ENCODE measurements around the gene NISCH. TPM values are rescaled to one million over a fixed set of nuclear protein-coding genes. Genes with fewer than 3 reads are reported as not detected.

NISCH gene
- total and polyA plus RNA-seq, 2 experiments from 2014 or later = 58.9 to 74.5 TPM

DNA sequence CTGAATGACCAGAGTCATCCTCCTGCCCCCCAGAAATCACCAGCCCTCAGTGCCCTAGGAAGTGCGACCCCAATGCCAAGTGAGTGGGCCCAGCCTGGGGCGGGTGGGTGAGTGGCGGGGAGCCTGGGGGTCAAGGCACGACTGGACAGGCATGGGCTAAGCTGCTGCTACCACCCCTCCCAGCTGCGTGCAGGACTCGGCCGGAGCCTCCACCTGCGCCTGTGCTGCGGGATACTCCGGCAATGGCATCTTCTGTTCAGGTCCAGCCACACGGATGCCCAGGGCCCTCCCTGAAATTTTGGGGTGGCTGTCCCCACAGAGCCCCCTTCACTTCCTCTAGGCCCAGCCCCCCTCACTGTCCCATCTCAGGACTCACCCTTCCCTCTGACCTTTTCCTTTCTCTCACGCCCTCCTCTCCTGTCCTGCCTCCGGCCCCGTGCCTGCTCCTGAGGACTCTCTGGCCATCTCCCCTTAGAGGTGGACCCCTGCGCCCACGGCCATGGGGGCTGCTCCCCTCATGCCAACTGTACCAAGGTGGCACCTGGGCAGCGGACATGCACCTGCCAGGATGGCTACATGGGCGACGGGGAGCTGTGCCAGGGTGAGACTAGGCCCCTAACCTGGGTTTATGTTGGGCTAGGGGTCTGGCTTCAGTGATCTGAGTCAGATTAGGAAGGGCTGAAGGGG is 61.2 kb downstream of the NISCH start:
- TF ChIP-seq EZH2 (IDR thresholded peaks at IDR 0.05; ENCODE audit: borderline replicate concordance) = no peak
- TF ChIP-seq, protein P1, sequence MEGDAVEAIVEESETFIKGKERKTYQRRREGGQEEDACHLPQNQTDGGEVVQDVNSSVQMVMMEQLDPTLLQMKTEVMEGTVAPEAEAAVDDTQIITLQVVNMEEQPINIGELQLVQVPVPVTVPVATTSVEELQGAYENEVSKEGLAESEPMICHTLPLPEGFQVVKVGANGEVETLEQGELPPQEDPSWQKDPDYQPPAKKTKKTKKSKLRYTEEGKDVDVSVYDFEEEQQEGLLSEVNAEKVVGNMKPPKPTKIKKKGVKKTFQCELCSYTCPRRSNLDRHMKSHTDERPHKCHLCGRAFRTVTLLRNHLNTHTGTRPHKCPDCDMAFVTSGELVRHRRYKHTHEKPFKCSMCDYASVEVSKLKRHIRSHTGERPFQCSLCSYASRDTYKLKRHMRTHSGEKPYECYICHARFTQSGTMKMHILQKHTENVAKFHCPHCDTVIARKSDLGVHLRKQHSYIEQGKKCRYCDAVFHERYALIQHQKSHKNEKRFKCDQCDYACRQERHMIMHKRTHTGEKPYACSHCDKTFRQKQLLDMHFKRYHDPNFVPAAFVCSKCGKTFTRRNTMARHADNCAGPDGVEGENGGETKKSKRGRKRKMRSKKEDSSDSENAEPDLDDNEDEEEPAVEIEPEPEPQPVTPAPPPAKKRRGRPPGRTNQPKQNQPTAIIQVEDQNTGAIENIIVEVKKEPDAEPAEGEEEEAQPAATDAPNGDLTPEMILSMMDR (IDR thresholded peaks at IDR 0.05; ENCODE audit: poor library complexity) = no peak
- TF ChIP-seq EZH2phosphoT487 (IDR thresholded peaks at IDR 0.05; ENCODE audit: low read depth, severe bottlenecking, unreplicated experiment) = no peak
- Histone ChIP-seq H3K79me2 (no peaks in the 10 kb centered on the region), H2AFZ (no peak overlapping the region), H3K9me3 (ENCODE audit: low read depth) (no peaks in the 10 kb centered on the region), H3K9me2 (replicated peaks; ENCODE audit: insufficient read depth) (no peaks in the 10 kb centered on the region), H3K27me3 (no peaks in the 10 kb centered on the region), H3K36me3 (replicated peaks; ENCODE audit: insufficient read depth, low read depth) (no peaks in the 10 kb centered on the region), H3K4me1 (ENCODE audit: insufficient read depth) (no peaks in the 10 kb centered on the region), H3K4me2 (no peak overlapping the region), H3K27ac (no peak overlapping the region), H3K4me3 (no peak overlapping the region), H4K20me1 (ENCODE audit: insufficient read depth, poor library complexity, severe bottlenecking) (no peaks in the 10 kb centered on the region)
- WGBS (ENCODE audit: low lambda C conversion rate, missing lambda C conversion rate) = 91% methylated on average over 17 of the region's 19 CpGs
- no peak for DNase-seq (ENCODE audit: low spot score)

DNA sequence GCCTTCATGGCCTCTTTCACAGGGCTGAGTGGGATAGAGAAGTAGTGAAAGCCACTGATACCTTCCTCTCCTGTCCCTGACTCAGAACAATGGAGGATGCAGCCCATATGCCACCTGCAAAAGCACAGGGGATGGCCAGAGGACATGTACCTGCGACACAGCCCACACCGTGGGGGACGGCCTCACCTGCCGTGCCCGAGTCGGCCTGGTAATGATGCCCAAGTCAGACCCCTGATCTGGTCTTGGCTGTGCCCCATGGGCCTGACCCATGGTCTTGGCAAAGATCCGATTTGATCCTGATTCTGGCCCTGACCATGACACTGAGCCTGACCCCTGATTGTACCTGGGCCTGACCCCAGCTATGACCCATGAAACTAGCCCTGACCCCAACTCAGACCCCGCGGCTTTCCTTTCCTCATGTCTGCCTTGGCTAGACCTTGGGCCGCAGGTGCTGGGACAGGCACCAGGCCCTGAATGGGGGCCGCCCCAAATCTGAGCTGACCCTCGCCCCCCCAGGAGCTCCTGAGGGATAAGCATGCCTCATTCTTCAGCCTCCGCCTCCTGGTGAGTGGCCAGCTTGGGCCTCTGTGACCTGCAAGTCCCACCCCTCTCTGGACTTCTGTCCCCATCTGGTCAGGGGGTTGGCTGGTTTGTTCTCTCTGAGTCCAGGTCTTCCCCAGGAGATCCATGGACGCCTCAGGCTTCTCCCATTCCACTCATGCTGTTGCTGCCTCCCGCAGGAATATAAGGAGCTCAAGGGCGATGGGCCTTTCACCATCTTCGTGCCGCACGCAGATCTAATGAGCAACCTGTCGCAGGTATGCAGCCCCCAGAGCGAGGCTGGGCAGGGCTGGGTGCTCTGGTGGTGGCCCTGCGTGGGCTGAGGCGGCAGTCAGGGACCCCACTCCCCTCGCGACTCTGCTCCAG is 62.7 kb downstream of the NISCH start:
- no peak overlapping the region for H2AFZ ChIP-seq
- TF ChIP-seq EZH2phosphoT487 (IDR thresholded peaks at IDR 0.05; ENCODE audit: low read depth, severe bottlenecking, unreplicated experiment) = no peak
- TF ChIP-seq, protein P1 (IDR thresholded peaks at IDR 0.05; ENCODE audit: poor library complexity) = no peak
- no peak for TF ChIP-seq EZH2 (IDR thresholded peaks at IDR 0.05; ENCODE audit: borderline replicate concordance)
- H3K36me3 ChIP-seq (replicated peaks; ENCODE audit: insufficient read depth, low read depth) = no peaks in the 10 kb centered on the region
- H3K4me1 ChIP-seq (ENCODE audit: insufficient read depth) = no peaks in the 10 kb centered on the region
- H3K27me3 ChIP-seq = no peaks in the 10 kb centered on the region
- H3K79me2 ChIP-seq = no peaks in the 10 kb centered on the region
- no peaks in the 10 kb centered on the region for H3K9me3 ChIP-seq (ENCODE audit: low read depth)
- no peak overlapping the region for H3K4me2 ChIP-seq
- no peaks in the 10 kb centered on the region for H4K20me1 ChIP-seq (ENCODE audit: insufficient read depth, poor library complexity, severe bottlenecking)
- WGBS (ENCODE audit: low lambda C conversion rate, missing lambda C conversion rate) = 89% methylated on average over 25 of the region's 25 CpGs
- H3K9me2 ChIP-seq (replicated peaks; ENCODE audit: insufficient read depth) = no peaks in the 10 kb centered on the region
- H3K27ac ChIP-seq = no peak overlapping the region
- no peak overlapping the region for H3K4me3 ChIP-seq
- DNase-seq (ENCODE audit: low spot score) = no peak

DNA sequence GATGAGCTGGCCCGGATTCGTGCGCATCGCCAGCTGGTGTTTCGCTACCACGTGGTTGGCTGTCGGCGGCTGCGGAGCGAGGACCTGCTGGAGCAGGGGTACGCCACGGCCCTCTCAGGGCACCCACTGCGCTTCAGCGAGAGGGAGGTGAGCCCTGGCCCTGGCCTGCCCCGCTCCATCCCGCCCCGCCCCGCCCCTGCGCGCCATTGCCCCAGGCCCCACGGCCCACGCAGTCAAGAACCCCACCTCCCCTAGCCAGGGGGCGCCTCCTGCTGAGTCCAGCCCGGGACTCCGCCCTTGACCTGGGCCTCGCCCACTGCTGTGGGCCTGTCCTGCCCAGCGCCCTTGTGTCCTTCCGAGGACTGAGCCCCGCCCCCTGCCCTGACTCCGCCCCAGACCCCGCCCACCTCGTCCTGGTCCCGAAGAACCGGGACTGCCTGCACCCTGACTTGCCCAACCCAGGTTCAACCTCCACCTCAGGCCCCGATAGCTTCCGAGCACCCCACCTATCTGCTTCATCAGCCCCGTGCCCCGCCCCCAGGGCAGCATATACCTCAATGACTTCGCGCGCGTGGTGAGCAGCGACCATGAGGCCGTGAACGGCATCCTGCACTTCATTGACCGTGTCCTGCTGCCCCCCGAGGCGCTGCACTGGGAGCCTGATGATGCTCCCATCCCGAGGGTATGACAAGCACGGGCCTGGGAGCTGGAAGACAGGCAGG is 63.5 kb downstream of the NISCH start:
- Histone ChIP-seq H3K4me3 (no peak overlapping the region), H3K36me3 (replicated peaks; ENCODE audit: insufficient read depth, low read depth) (no peaks in the 10 kb centered on the region)
- no peak for DNase-seq (ENCODE audit: low spot score)

More for the DNA sequence above, 63.5 kb downstream of the NISCH start:
- no peaks in the 10 kb centered on the region for H3K9me3 ChIP-seq (ENCODE audit: low read depth)
- H3K4me1 ChIP-seq (ENCODE audit: insufficient read depth) = no peaks in the 10 kb centered on the region
- WGBS (ENCODE audit: low lambda C conversion rate, missing lambda C conversion rate) = 59% methylated on average over 30 of the region's 50 CpGs
- H2AFZ ChIP-seq = no peak overlapping the region
- no peak overlapping the region for H3K4me2 ChIP-seq
- TF ChIP-seq EZH2 (IDR thresholded peaks at IDR 0.05; ENCODE audit: borderline replicate concordance) (no peak), EZH2phosphoT487 (IDR thresholded peaks at IDR 0.05; ENCODE audit: low read depth, severe bottlenecking, unreplicated experiment) (no peak)
- TF ChIP-seq, protein P1 (IDR thresholded peaks at IDR 0.05; ENCODE audit: poor library complexity) = no peak
- no peak overlapping the region for H3K27ac ChIP-seq
- H4K20me1 ChIP-seq (ENCODE audit: insufficient read depth, poor library complexity, severe bottlenecking) = no peaks in the 10 kb centered on the region
- H3K9me2 ChIP-seq (replicated peaks; ENCODE audit: insufficient read depth) = no peaks in the 10 kb centered on the region
- H3K27me3 ChIP-seq = no peaks in the 10 kb centered on the region
- no peaks in the 10 kb centered on the region for H3K79me2 ChIP-seq
